IgD-negative memory B cell (primary cell): ENCODE results near the gene HSPA8. TPM values are rescaled to one million over a fixed set of nuclear protein-coding genes. Genes with fewer than 3 reads are reported as not detected.
A peak's percentile ranks its signal among the peaks of the same experiment; 100 is the strongest.

ENCODE experiments used
- H3K27ac Mint-ChIP-seq, 3 donors: one replicate each; pipeline ENCODE4 v1.8.0; 2020 to 2022; ENCODE audit warnings: mild to moderate bottlenecking in 3 of 3, mixed read lengths in 3 of 3, moderate library complexity in 1 of 3
- H3K27me3 Mint-ChIP-seq: one replicate; pipeline ENCODE4 v1.8.0; 2021; ENCODE audit warnings: mixed read lengths
- H3K36me3 Mint-ChIP-seq: one replicate; pipeline ENCODE4 v1.8.0; 2020; ENCODE audit warnings: mild to moderate bottlenecking, mixed read lengths
- H3K4me1 Mint-ChIP-seq, 3 donors: one replicate each; pipeline ENCODE4 v1.8.0; 2020 to 2022; ENCODE audit warnings: mixed read lengths in 3 of 3, mild to moderate bottlenecking in 1 of 3
- H3K4me3 Mint-ChIP-seq, 4 donors: one replicate each; pipeline ENCODE4 v1.8.0; 2020 to 2022; ENCODE audit warnings: mild to moderate bottlenecking in 4 of 4, mixed read lengths in 4 of 4, moderate library complexity in 3 of 4
- H3K9me3 Mint-ChIP-seq, 3 donors: one replicate each; pipeline ENCODE4 v1.8.0; 2020 to 2021; ENCODE audit warnings: mixed read lengths in 3 of 3, mild to moderate bottlenecking in 1 of 3
- polyA plus RNA-seq: library from polyadenylated mRNA; unstranded; fragments of 300-500 nt; fragmentation: Illumina TruSeq; gene quantifications from one replicate; pipeline ENCODE4 v1.2.3, GENCODE V29; 2021

HSPA8 gene
- polyA plus RNA-seq, 1 donor from 2014 or later: 1,082 TPM

DNA sequence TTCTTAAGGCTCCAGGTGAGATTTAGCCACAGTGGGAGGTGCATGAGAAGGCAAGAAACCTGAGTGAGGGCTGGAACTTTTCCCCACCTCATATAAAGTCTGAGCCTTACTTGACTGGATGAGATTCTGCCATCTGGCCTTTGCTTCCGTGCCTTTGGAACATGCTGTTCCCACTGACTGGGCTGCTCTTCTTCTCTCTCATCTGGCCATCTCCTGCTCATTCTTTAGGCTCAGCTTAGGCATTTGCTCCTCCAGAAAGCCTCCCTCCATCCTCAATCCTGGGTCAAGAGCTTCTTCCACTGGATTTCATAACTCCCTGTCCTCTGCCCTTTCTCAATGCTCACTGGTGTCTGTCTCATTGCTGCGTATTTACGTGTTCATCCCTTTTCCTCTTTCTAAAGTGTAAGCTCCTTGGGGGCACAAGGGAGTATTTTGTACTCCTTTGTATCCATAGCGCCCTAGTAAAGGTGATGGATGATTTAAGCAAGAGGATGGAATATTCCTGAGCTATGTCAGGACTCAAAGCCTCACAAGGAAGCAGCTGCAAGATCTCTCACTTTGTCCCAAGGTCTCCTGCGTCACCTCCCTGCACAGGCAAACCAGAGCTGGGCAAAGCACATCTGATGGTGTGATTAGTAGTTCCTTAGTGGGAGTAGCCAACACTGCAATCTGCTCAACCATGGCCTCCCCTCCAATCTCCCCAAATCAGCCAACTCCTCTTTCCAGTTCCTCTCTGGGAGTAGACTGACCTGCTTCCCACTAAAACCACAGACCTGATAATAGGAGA, 15.3 kb downstream of the HSPA8 start:
- H3K9me3 Mint-ChIP-seq: no peaks in the 10 kb centered on the region
- no peaks in the 10 kb centered on the region for H3K27me3 Mint-ChIP-seq
- H3K27ac Mint-ChIP-seq: no peak overlapping the region
- H3K36me3 Mint-ChIP-seq: peaks cover 4% of the 10 kb centered on the region
- no peak overlapping the region for H3K4me3 Mint-ChIP-seq
- peaks cover 0 to 2% (median 0%) of the 10 kb centered on the region in 3 donors for H3K4me1 Mint-ChIP-seq

DNA sequence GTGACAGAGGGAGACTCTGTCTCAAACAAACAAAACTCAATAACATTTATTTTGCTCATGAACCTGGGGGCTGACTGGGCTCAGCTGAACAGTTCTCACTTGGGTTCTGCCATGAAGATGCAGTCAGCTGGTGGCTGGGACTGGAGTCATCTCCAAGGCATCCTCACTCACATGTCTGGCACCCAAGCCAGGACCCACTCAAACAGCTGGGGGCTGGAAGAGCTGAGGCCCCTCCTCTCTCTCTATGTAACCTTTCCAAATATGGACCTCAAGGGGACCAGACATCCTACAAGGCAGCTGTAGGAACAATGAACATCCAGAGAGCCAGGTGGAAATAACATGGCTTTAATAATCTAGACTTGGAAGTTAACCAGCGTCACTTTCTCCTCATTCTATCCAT, 16.8 kb downstream of the HSPA8 start:
- Mint-ChIP-seq H3K9me3 (no peaks in the 10 kb centered on the region), H3K36me3 (peaks cover 3% of the 10 kb centered on the region), H3K4me3 (no peak overlapping the region), H3K4me1 (peaks cover 0 to 2% (median 0%) of the 10 kb centered on the region in 3 donors), H3K27ac (no peak overlapping the region), H3K27me3 (no peaks in the 10 kb centered on the region)

DNA sequence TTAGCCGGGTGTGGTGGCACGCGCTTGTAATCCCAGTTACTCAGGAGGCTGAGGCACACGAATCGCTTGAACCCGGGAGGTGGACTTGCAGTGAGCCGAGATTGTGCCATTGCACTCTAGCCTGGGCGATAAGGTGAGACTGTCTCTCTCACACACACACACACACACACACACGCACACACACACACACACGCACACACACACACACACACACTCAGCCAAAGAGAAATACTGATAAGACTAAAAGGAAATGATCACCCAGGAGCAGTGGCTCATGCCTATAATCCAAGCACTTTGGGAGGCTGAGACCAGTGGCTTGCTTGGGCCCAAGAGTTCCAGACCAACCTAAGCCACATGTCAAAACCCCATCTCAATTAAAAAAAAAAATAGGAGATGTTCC, 20.8 kb downstream of the HSPA8 start:
- no peaks in the 10 kb centered on the region for H3K27me3 Mint-ChIP-seq
- H3K27ac Mint-ChIP-seq: no peak overlapping the region
- no peak overlapping the region for H3K4me3 Mint-ChIP-seq
- no peaks in the 10 kb centered on the region for H3K4me1 Mint-ChIP-seq
- no peaks in the 10 kb centered on the region for H3K9me3 Mint-ChIP-seq
- no peaks in the 10 kb centered on the region for H3K36me3 Mint-ChIP-seq

DNA sequence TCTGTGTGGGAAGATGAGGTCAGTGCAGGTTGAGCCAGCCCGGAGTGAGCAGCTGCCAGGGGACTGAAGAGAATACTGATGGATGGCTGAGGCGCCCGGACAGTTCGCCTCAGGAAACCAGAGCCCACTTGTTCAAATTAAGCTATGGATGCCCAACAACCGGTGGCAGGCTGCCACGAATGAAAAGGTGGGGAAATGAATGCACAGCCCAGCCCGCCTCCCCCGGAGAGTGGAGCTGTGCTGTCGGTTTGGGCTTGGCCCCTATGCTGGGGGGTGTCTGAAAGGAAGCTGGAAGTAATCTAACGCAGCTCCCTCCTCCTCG, 21.9 kb downstream of the HSPA8 start:
- no peak overlapping the region for H3K4me3 Mint-ChIP-seq
- H3K27me3 Mint-ChIP-seq: peaks cover 2% of the 10 kb centered on the region
- no peak overlapping the region for H3K27ac Mint-ChIP-seq

DNA sequence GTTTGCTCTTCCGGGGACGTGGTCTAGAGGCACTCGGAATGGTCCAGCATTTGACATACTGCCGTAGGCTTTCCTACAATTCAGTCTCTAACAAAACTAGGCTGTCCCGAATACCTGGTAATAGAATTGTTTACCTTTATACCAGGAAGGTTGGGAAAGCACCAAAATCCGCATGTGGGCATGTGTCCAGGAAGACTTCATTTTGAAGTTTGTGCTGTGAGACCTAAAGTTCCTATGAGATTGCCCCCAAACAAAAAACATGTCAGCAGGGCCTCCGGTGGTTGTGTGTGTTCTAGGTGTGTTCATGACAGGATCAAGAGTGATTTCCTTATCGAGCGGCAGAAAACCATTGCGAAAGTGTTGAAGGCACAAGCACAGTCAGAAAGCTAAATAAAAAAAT, 26.1 kb downstream of the HSPA8 start:
- Mint-ChIP-seq H3K4me3 (no peak overlapping the region), H3K27me3 (peaks cover 5% of the 10 kb centered on the region), H3K36me3 (no peaks in the 10 kb centered on the region), H3K9me3 (no peaks in the 10 kb centered on the region), H3K27ac (no peak overlapping the region), H3K4me1 (no peaks in the 10 kb centered on the region)

More for the DNA sequence above, 21.9 kb downstream of the HSPA8 start:
- H3K9me3 Mint-ChIP-seq: no peaks in the 10 kb centered on the region
- H3K36me3 Mint-ChIP-seq: no peaks in the 10 kb centered on the region
- no peaks in the 10 kb centered on the region for H3K4me1 Mint-ChIP-seq

DNA sequence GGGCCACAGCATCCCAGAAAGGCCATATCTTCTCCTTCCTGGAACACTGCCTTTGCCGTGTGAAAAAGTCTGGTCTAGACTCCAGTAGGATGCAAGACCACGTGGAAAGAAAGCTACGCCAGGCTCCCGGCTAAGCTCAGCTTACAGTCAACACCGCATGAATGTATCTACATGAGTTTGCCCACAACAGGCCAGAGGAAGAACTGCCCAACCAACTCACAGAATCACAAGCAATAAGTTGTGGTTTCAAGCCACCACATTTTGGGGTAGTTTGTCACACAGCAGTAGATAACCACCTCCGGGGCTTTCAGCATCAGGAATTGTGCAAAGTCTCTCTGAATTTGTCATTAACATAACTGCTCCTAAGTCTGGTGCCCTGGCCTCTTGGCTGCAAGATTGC, 27.3 kb downstream of the HSPA8 start:
- Mint-ChIP-seq H3K9me3 (no peaks in the 10 kb centered on the region), H3K4me1 (no peaks in the 10 kb centered on the region), H3K36me3 (no peaks in the 10 kb centered on the region), H3K27ac (no peak overlapping the region), H3K4me3 (no peak overlapping the region), H3K27me3 (peaks cover 5% of the 10 kb centered on the region)

DNA sequence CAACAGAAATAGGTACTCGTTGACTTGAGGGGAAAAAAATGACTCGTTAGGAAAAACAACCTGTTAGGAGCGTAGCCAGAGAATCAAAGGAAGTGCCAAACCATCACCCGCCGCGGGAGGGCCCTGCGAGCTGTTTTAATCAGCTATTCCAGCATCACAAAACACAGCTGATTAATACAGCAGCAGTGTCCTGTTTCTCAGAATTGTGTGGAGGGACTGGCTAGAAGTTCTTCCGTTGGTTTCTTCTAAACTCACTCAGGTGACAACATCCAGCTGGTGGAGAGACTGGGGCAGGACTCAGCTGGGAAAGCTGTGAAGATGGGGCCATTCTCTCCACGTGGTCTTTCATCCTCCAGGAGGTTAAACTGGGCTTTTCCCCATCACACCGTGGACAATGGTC, 28.0 kb downstream of the HSPA8 start:
- Mint-ChIP-seq H3K27me3 (peaks cover 5% of the 10 kb centered on the region), H3K36me3 (no peaks in the 10 kb centered on the region), H3K27ac (no peak overlapping the region), H3K4me3 (no peak overlapping the region), H3K4me1 (no peaks in the 10 kb centered on the region), H3K9me3 (no peaks in the 10 kb centered on the region)

DNA sequence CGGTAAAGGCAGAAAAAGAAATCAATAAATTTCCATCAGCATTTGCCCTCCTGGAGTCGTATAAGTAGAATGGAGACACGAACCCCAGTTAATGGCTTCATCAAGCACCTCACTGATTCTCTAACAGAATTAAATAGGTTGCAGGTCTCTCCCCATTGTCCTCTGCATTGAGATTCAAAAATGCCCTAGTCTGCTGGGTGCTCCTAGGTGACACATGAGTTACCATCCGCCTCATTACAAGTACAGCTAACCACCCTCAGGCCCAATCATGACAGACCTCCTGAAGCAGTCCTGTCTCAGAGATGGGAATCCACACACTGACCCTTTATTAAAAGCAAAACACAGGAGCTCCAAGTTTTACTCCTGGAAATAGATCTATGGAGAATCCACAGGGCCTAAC, 31.4 kb downstream of the HSPA8 start:
- peaks cover 5% of the 10 kb centered on the region for H3K27me3 Mint-ChIP-seq
- H3K4me3 Mint-ChIP-seq: no peak overlapping the region
- H3K9me3 Mint-ChIP-seq: no peaks in the 10 kb centered on the region
- no peak overlapping the region for H3K27ac Mint-ChIP-seq
- no peaks in the 10 kb centered on the region for H3K36me3 Mint-ChIP-seq
- H3K4me1 Mint-ChIP-seq: no peaks in the 10 kb centered on the region

DNA sequence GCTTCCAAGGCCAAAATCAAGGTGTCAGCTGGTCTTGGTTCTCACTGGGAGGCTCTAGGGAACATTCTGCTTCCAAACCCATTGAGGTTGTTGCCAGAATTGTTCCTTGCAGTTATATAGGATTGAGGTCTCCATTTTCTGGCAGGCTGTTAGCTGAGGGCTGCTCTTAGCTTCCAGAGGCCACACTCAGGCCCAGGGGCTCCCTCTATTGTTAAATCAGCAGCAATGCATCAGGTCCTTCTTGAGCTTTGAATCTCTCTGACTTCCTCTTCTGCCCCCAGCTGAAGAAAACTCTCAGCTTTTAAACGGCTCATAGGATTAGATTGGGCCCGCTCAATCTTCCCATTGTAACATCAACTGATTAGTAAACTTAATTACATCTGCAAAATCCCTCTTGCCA, 41.0 kb downstream of the HSPA8 start:
- no peaks in the 10 kb centered on the region for H3K9me3 Mint-ChIP-seq
- peaks cover 8 to 13% (median 10%) of the 10 kb centered on the region in 3 donors for H3K4me1 Mint-ChIP-seq
- H3K36me3 Mint-ChIP-seq: no peaks in the 10 kb centered on the region
- no peak overlapping the region for H3K4me3 Mint-ChIP-seq
- H3K27me3 Mint-ChIP-seq: peaks cover 10% of the 10 kb centered on the region
- no peak overlapping the region for H3K27ac Mint-ChIP-seq

DNA sequence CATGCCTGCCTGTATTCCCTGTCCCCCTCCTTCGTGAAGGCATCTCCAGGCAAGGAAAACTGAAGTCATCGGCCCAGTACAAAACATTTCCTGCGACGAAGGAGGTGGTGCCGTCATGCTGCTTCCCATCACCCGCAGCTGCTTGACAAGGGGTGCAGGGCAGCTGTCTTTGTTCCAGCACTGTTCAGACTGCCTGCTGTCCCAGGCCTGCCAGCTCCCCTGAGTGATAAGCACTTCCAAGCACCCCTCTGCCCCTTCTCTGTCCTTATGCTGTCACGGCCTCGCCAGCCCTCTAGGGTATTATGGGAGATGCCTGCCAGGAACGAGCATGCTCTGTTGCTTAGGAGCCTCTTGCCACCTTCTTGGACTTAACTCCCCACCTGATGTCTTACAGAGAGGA, 43.2 kb downstream of the HSPA8 start:
- H3K4me3 Mint-ChIP-seq: no peak overlapping the region
- peaks cover 10% of the 10 kb centered on the region for H3K27me3 Mint-ChIP-seq
- H3K4me1 Mint-ChIP-seq: peaks cover 8 to 11% (median 10%) of the 10 kb centered on the region in 3 donors
- no peaks in the 10 kb centered on the region for H3K36me3 Mint-ChIP-seq
- H3K27ac Mint-ChIP-seq: no peak overlapping the region
- no peaks in the 10 kb centered on the region for H3K9me3 Mint-ChIP-seq

DNA sequence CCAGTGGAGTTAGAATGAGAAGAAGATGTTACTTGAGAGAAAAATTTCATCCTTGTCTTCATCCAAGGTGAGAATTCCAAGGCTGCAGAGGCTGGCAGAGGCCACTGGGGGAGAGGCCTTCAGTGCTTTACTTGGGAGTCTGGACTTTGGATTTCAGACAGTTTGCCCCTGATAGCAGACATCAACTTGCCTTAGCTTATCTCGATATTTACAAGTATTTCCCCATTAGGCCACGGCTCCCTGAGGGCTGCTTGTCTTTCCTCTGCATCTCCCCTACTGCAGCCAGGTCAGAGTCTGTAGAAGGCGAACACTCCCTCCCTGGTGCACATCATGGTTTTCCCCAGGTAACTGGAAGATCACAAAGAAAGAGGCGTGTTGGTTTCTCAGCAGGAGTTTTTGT, 50.4 kb downstream of the HSPA8 start:
- Mint-ChIP-seq H3K27me3 (peaks cover 13% of the 10 kb centered on the region), H3K36me3 (no peaks in the 10 kb centered on the region), H3K27ac (peak overlapping the region in 1 of 3 donors; percentile 11), H3K4me1 (no peaks in the 10 kb centered on the region), H3K4me3 (no peak overlapping the region), H3K9me3 (no peaks in the 10 kb centered on the region)

Other genes starting within 250 kb of the HSPA8 start
- 0.66 TPM for gene CRTAM, start 223.6 kb downstream of the HSPA8 start, polyA plus RNA-seq
- 4.3 TPM for gene JHY, start 179.4 kb downstream of the HSPA8 start, polyA plus RNA-seq
- gene BSX, start 80.3 kb downstream of the HSPA8 start, polyA plus RNA-seq: not detected
- gene CLMP, start 133.1 kb upstream of the HSPA8 start, polyA plus RNA-seq: 0.31 TPM